HG02973 (cell line): ENCODE results near the gene SRC.

ENCODE experiments used
- ATAC-seq: cut with Tn5 transposase; IDR thresholded peaks from one replicate; pipeline ENCODE4 v1.9.1; 2021; ENCODE audit warnings: moderate library complexity; ENCODE audit not compliant: unreplicated experiment

Gene SRC

GRCh38 chr20:37380864-37381579 lies 35.1 kb downstream of the SRC start:
- no peak for ATAC-seq

- no peak for ATAC-seq
These were observed 35.9 kb downstream of the SRC start for GRCh38 chr20:37381621-37382471.

DNA sequence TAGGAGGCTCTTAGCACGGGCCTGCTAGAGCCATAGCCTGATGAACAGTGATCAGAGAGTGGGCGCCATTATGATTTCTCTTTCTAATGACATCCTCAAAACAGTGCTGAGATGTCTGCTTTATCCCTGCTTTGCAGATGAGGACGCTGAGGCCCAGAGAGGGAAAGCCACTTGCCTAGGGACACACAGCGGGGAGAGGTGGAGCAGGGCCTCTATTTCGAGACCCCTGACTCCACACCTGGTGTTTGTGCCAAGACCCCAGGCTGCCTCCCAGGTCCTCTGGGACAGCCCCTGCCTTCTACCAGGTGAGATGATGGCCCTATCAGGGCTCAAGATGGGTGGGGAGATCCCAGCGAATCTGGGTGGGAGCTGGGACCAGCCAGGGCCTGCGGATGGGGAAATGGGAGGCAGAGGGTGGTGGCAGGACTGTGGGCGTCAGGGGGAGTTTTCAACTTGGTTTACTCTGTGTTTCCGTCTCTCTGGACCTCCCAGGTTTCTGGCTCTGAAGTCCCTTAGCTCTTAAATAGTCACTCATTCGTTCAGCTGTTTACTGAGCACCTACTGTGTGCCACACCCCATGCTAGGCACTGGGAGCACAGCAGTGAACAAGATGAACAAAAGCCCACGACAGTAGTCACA lies 36.7 kb downstream of the SRC start:
- no peak for ATAC-seq

DNA sequence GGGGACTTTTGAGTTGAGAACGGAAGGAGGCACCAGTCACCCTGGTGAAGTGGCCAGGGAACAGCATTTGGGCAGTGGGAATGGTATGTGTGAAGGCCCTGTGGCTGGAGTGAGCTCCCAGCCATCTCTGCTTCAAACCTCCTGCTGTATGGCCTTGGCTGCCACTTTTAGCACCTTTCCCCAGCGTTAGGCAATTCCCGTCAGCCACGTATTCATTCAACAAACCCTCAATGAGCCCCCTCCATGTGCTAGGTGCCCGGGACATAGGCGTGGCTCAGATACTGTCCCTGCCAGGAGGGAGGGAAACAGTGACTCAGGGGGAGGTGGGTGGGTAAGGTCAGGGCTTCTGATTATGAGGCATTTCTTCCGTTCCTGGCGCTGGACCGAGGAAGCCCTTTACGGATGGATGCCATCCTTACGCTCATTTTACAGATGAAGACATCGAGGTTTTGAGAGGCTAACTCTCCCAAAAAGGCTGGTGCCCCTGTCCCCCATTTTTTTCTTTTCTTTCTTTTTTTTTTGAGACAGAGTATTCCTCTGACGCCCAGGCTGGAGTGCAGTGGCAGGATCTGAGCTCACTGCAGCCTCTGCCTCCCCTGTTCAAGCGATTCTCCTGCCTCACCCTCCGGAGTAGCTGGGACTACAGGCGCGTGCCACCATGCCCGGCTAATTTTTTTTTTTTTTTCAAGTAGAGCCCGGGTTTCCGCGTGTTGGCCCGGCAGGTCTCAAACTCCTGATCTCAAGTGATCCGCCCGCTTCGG lies 37.5 kb downstream of the SRC start:
- ATAC-seq = no peak

DNA sequence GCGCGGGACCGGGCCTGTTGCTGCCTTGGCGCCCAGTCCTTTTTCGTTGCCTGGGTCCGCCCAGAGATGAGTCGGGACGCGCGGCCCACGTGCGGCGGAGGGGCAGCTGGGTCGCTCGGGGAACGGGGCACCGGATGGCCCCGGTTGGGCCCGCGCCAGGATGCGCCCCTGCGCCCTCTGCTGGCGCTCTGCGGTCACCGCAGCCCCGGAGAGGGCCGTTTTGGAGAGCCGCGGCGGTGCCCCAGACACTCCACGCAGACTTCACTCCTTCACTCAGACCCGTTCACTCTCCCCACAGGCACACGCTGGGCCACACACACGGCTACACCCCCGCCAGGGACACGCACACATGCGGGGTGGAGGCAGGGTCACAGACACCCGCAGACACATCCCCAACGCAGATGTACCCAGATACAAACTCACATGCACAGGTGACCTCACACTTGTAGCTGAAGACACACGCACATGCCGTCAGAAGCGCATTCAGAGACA lies 38.8 kb downstream of the SRC start:
- ATAC-seq = no peak

DNA sequence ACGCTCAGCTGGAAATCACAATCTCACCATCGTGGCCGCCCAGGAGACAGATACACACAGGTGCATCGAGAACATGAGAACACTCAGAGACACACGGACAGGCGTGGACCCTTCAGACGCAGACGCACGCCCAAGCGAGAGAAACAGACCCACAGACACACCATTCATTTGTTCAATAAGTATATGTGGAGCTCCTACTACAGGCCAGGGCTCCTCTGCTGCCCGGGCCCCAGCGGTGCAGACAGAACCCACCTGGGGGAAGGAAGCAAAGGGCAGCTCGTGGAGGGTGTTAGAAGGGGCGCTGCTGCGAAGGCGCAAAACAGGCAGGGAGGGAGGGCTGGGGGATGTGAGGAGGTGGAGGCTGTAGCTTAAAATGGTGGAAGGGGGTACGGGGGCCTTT lies 39.2 kb downstream of the SRC start:
- no peak for ATAC-seq

DNA sequence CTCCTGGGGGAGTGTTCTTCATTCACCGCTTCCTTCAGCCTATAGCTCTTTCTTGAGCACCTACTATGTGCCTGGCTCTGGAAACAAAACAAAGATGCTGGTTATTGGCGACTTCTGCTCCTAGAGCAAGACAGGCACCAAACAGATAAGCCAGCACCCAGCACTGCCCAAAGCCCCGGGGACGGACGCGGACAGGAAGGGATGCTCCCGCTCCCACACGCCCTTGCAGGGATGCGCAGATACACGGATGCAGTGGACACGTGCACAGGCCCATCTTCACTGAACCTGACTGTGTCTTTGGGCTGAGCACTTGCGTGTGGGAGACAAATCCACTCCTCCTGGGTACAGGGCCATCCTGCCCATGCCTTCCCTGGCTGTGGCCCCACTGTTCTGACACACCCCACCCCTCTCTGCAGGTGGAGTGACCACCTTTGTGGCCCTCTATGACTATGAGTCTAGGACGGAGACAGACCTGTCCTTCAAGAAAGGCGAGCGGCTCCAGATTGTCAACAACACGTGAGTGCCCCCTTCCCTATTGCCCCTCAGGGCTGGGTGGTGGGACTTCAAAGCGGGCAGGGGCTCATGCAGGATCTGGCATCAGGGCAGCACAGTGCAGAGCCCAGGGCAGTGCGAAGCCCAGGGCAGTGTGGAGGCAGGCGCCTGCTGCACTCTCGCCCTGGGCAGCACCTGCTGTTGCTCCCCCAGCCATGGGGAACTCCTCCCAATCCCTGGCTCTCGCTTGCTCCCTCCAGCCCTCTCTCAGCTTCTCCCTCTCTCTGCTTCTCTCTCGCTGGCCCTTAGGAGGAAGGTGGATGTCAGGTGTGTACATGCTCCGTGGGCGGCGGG lies 39.9 kb downstream of the SRC start:
- no peak for ATAC-seq

DNA sequence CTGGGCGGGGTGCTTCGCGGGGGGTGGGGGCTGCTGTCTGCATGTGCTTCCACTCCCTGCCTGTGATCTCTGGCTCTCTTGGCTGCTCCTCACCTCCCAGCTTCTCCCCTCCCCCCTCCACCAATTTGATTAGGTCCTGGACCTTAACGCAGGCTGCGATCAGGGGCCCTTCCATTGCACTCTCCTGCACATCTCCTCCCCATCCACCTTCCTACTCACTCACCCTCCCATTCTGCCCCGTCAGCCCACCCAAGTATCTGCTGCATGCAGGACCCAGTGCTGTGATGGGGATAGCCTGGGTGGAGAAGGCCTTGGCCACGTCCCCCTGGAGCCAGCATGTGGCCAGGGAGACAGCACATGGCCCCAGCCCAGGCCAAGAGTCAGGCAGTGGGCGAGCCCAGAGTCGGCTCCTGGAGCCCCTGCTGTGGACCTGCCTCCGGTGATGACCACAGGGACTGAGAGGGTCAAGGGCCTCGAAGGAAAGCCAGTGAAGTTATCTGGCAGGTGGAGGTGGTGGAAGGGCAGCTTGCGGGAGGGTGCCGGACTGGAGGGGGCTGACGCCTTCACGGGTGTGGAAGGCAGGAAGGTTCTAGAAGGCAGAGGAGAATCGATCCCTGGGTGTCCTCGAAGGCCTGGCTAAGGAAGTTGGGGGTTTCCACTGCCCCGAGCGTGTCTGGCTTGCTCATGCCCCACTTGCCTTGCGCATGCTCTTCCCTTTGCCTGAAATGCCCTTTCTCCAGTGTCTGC lies 40.7 kb downstream of the SRC start:
- ATAC-seq = no peak

GRCh38 chr20:37387519-37388269 lies 41.8 kb downstream of the SRC start:
- ATAC-seq = no peak

- ATAC-seq = no peak
These were observed 42.9 kb downstream of the SRC start for GRCh38 chr20:37388831-37389230.

GRCh38 chr20:37389241-37389747 lies 43.4 kb downstream of the SRC start:
- ATAC-seq = no peak

DNA sequence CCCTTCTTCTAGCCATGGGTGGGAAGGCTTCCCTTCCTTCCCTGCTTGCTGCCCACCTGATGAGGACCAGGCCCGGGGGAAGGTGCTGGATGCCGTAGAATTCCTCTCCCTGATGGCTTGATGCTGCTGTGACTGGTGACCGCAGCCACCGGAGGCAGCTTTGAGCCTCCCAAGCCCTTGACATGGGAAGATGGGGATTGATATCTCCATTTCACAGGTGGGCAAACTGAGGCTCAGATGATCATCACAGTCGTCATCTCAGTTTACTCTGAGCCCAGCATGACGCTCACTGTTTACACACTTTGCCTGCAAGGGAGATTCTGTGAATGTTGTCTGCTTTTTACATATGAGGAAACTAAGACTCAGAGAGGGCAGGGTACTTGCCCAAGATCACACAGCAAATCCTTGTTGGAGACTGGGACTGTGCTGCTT lies 43.9 kb downstream of the SRC start:
- ATAC-seq = no peak

- no peak for ATAC-seq
These were observed 44.6 kb downstream of the SRC start for GRCh38 chr20:37390503-37390890.

DNA sequence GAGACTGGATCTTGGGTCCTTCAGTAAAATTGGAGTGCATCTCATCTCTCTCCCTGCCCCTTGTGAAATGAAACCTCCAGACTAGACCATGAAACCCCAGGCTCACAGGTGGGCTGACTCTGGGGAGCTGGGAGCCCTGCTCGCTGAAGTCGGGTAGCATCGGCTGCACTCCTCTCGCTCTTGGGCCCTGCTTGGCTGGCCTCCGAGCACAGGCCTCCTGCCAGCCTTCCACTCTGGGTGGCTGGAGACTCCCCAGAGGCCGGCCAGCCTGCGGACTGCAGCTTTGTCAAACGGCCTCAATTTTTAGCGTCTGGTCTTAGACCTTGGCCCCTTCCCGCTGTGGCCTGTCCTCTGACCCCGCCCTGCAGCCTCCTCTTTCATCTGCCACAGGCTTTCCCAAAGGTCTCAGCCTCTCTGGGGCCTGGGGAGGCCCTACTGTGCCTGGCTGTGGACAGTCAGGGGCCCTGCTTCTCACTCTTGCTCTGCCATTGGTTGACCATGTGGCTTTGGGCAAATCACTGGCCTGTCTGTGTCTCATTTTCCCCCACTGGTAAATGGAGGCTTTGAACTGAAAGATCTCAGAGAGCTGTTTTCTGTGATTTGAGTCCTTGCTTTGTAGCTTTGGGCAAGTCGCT lies 45.1 kb downstream of the SRC start:
- ATAC-seq = no peak

GRCh38 chr20:37392441-37393195 lies 46.7 kb downstream of the SRC start:
- no peak for ATAC-seq

- ATAC-seq = no peak
These were observed 47.4 kb downstream of the SRC start for GRCh38 chr20:37393196-37393862.
